ENCODE data around the gene CPA4.

Gene CPA4

DNA sequence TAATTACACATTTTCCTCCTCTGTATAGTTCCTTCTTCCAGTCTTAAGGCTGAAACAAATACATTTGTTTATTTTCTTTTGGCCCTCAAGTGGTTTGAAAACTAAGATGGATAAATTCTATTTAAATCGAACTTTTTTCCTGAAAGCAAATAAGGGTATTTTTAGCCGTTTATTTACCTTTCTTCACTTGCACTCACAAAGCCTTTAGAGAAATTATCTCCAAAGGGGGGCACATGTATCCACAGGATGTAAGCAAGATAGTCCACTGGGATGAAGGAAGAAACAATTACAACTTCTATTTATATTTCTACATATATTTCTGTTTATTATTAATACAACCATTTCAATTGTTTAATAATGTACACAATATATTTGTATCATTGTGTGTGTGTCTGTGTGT, 10.2 kb downstream of the CPA4 start:
- DNase-seq (ENCODE audit: low read depth), result no peak
- no peak for TF ChIP-seq MYC (IDR thresholded peaks at IDR 0.05; ENCODE audit: low read depth, low read length)
- TF ChIP-seq, protein P1, sequence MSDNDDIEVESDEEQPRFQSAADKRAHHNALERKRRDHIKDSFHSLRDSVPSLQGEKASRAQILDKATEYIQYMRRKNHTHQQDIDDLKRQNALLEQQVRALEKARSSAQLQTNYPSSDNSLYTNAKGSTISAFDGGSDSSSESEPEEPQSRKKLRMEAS (IDR thresholded peaks at IDR 0.05; ENCODE audit: low read depth, low read length), result no peak
- TF ChIP-seq POLR2A (IDR thresholded peaks at IDR 0.05; ENCODE audit: extremely low read depth, insufficient read length), result no peak
- TF ChIP-seq, protein P2, sequence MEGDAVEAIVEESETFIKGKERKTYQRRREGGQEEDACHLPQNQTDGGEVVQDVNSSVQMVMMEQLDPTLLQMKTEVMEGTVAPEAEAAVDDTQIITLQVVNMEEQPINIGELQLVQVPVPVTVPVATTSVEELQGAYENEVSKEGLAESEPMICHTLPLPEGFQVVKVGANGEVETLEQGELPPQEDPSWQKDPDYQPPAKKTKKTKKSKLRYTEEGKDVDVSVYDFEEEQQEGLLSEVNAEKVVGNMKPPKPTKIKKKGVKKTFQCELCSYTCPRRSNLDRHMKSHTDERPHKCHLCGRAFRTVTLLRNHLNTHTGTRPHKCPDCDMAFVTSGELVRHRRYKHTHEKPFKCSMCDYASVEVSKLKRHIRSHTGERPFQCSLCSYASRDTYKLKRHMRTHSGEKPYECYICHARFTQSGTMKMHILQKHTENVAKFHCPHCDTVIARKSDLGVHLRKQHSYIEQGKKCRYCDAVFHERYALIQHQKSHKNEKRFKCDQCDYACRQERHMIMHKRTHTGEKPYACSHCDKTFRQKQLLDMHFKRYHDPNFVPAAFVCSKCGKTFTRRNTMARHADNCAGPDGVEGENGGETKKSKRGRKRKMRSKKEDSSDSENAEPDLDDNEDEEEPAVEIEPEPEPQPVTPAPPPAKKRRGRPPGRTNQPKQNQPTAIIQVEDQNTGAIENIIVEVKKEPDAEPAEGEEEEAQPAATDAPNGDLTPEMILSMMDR (IDR thresholded peaks at IDR 0.05; ENCODE audit: low read depth, low read length), result no peak
- H3K4me3 ChIP-seq (ENCODE audit: low read depth, low read length), result no peak overlapping the region

DNA sequence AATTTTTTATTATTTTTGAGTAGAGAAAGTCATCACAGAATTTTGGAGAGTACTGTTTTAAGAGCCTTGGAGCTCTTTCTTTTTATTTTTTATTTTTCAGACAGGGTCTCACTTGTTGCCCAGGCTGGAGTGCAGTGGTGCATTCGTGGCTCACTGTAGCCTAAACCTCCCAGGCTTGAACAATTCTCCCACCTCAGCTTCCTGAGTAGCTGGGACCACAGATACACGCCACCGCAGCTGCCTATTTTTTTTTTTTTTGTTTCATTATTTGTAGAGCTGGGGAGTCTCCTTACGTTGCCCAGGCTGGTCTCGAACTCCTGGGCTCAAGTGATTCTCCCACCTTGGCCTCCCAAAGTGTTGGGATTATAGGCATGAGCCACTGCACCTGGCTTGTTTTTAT, 10.6 kb downstream of the CPA4 start:
- H3K4me3 ChIP-seq (ENCODE audit: low read depth, low read length), result no peak overlapping the region
- TF ChIP-seq, protein P2 (IDR thresholded peaks at IDR 0.05; ENCODE audit: low read depth, low read length), result no peak
- TF ChIP-seq POLR2A (IDR thresholded peaks at IDR 0.05; ENCODE audit: extremely low read depth, insufficient read length), result no peak
- no peak for TF ChIP-seq MYC (IDR thresholded peaks at IDR 0.05; ENCODE audit: low read depth, low read length)
- TF ChIP-seq, protein P1 (IDR thresholded peaks at IDR 0.05; ENCODE audit: low read depth, low read length), result no peak
- DNase-seq (ENCODE audit: low read depth), result no peak

DNA sequence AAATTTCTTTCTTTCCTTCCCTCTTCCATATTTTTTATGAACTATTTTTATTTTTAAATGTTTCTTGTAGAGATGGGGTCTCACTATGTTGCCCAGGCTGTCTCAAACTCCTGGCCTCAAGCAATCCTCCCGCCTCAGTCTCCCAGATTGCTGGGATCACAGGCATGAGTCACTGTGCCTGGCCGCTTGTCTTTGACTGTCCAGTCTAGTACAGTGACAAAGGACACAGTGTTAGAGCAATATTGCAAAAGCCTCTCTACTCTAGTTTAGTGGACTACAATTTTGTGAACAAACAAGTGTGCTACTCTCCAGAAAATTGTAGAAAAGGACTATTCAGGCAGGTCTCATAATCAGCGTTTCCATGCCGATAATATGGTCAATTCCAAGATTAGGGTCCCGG, 11.0 kb downstream of the CPA4 start:
- DNase-seq (ENCODE audit: low read depth), result no peak
- TF ChIP-seq, protein P1 (IDR thresholded peaks at IDR 0.05; ENCODE audit: low read depth, low read length), result no peak
- TF ChIP-seq, protein P2 (IDR thresholded peaks at IDR 0.05; ENCODE audit: low read depth, low read length), result no peak
- TF ChIP-seq MYC (IDR thresholded peaks at IDR 0.05; ENCODE audit: low read depth, low read length), result no peak
- no peak for TF ChIP-seq POLR2A (IDR thresholded peaks at IDR 0.05; ENCODE audit: extremely low read depth, insufficient read length)
- H3K4me3 ChIP-seq (ENCODE audit: low read depth, low read length), result no peak overlapping the region

DNA sequence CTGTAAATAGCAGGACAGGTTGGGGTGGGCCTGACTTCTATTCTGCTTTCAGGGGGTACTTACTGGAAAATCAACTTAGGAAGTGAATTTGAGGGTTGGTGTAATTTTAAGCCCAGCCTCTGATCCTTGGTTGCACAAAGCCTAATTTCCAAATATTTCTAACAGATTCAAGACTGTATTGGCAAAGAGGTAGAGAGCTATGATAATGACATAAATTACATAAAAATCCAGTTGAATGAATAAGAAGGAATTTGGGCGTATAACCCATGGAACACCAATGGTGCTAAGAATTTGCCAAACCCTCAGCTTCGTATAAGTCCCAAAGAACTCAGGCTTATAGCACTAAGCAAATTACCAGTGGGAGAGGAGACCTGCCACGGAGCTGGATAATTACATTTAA, 11.9 kb downstream of the CPA4 start:
- no peak overlapping the region for H3K4me3 ChIP-seq (ENCODE audit: low read depth, low read length)
- TF ChIP-seq, protein P1 (IDR thresholded peaks at IDR 0.05; ENCODE audit: low read depth, low read length), result no peak
- TF ChIP-seq POLR2A (IDR thresholded peaks at IDR 0.05; ENCODE audit: extremely low read depth, insufficient read length) (no peak), MYC (IDR thresholded peaks at IDR 0.05; ENCODE audit: low read depth, low read length) (no peak)
- TF ChIP-seq, protein P2 (IDR thresholded peaks at IDR 0.05; ENCODE audit: low read depth, low read length), result no peak
- DNase-seq (ENCODE audit: low read depth), result no peak

DNA sequence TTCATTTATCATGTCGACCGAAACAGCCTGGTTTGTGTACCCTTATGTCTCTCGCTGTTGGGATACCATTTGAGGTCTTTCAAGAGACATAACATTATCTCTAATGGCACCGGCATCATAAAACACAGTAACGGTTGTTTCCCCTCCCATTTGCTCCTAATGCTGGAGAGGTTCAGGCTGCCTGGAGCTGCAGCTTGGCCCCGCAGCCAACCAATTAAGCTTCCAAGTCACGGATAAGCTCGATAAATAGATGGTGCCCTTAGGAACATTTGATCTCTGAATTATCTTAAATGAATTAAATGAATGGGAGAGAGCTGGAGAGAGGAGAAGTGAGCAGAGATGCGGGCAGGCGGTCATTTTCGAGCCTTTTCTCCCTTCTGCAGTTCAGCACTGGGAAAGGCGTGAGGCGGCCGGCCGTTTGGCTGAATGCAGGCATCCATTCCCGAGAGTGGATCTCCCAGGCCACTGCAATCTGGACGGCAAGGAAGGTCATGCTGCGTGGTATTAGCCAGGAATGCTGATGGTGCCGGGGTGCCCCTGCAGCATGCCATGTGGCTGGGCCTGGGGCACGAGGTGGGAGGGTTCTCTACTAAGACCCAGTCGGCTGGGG, 12.6 kb downstream of the CPA4 start:
- no peak overlapping the region for H3K4me3 ChIP-seq (ENCODE audit: low read depth, low read length)
- DNase-seq (ENCODE audit: low read depth), result no peak
- TF ChIP-seq, protein P2 (IDR thresholded peaks at IDR 0.05; ENCODE audit: low read depth, low read length), result no peak
- no peak for TF ChIP-seq MYC (IDR thresholded peaks at IDR 0.05; ENCODE audit: low read depth, low read length)
- TF ChIP-seq POLR2A (IDR thresholded peaks at IDR 0.05; ENCODE audit: extremely low read depth, insufficient read length), result no peak
- TF ChIP-seq, protein P1 (IDR thresholded peaks at IDR 0.05; ENCODE audit: low read depth, low read length), result no peak
